ENCODE measurements around the gene GPR146.

GRCh38 chr7:1032536-1033181 is 11.7 kb upstream of the GPR146 start:
- TF ChIP-seq EP300 (IDR thresholded peaks at IDR 0.05; ENCODE audit: low read depth) (no peak), CTCF (IDR thresholded peaks at IDR 0.05) (no peak), POLR2A (IDR thresholded peaks at IDR 0.05) (no peak)

Measured in transverse colon (tissue), 3 donors.